H4 (cell line): Measurements from ENCODE around the gene TMEM200B. TPM values are rescaled to one million over a fixed set of nuclear protein-coding genes. Genes with fewer than 3 reads are reported as not detected.
"Not testable (repeated sequence)": the region's sequence is repeated elsewhere in the genome, so short reads cannot be mapped to it uniquely, and the experiment has no call there.

Experiments
- DNase-seq: peaks from one replicate; pipeline ENCODE4 v3.0.0-alpha.2; 2015; ENCODE audit warnings: low spot score
- total RNA-seq: library from RNA; depleted of rRNA; stranded (reverse); fragments of >200 nt; shearing (Covaris generic); gene quantifications from 2 replicates; pipeline ENCODE4 v1.2.3, GENCODE V29; 2014

The TMEM200B gene
- total RNA-seq, 1 experiment from 2014 or later = 0.17 TPM

DNA sequence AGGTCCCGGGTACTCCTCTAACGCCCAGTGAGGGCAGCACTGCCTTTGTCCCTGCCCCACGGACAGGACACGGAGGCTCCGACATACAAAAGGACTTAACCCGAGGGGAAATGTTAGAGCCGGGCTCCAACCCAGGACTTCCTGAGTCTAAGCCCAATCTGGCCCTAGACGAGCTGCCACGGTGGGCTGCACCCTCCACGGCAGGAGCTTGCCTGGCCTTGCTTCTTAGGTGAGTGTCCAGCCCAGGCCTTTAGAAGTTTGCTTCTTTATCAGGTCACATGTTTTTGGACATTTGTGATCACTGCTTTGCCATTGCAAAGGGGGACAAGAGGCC, 11.0 kb upstream of the TMEM200B start:
- DNase-seq = no peak

GRCh38 chr1:29133861-29134694, 10.4 kb upstream of the TMEM200B start:
- DNase-seq = no peak

DNA sequence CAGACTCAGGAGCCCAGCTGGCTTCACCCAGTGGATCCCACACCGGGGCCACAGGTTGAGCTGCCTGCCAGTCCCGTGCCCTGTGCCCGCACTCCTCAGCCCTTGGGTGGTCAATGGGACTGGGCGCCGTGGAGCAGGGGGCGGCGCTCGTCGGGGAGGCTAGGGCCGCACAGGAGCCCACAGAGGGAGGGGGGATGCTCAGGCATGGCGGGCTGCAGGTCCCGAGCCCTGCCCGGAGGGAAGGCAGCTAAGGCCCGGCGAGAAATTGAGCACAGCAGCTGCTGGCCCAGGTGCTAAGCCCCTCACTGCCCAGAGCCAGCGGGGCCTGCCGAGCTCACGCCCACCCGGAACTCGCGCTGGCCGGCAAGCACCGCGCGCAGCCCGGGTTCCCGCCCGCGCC, 7.4 kb upstream of the TMEM200B start:
- DNase-seq = not testable (repeated sequence)

- DNase-seq = no peak
These were observed 6.2 kb upstream of the TMEM200B start for GRCh38 chr1:29129916-29130315.

DNA sequence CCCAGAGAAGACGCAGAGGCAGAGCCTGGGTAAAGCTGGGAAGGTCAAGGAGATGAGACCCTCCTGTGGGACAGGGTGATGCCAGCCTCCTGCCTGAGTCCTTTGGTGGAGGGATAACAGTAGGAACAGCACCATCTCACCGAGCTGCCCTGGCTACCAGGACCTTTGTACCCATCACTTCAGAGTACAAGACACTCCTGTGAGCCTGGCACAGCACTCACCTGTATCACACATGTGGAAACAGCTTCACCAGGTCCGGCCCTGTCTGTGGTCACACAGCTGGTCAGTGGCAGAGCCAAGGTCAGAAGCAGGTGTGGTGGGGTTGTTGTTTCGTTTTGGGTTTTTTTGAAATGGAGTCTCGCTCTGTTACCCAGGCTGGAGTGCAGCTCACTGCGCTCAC, 5.0 kb upstream of the TMEM200B start:
- no peak for DNase-seq

DNA sequence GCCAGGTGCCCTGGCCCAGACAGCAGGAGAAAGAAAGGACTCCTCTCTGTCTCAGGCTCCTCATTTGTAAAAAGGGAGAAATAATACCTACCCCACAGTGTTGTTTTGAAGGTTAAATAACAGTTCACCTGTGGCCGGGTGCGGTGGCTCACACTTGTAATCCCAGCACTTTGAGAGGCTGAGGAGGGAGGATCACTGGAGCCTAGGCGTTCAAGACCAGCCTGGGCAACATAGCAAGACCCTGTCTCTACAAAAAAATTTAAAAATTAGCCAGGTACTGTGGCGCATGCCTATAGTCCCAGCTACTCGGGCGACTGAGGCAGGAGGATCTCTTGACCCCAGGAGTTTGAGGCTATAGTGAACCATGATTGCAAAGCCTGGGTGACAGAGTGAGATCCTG, 2.5 kb upstream of the TMEM200B start:
- DNase-seq = no peak

DNA sequence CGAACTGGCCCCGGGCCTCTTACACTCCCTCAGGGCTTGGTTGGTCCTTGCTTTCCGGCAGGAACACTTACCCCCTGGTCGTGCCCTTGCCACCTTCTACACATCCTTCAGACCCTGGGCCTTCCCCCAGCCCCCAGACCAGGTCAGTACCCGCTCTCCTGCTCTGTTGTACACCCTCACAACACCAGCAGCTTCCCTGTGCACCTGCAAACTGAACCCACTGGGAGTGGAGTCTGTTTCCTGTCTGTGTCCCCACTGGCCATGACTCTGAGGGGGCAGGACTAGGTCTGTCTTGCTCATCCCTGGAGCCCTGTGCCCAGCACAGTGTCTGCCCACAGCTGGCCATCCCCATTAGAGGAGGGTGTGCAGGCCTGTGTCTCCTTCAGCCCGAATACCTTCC, 2.1 kb upstream of the TMEM200B start:
- no peak for DNase-seq

DNA sequence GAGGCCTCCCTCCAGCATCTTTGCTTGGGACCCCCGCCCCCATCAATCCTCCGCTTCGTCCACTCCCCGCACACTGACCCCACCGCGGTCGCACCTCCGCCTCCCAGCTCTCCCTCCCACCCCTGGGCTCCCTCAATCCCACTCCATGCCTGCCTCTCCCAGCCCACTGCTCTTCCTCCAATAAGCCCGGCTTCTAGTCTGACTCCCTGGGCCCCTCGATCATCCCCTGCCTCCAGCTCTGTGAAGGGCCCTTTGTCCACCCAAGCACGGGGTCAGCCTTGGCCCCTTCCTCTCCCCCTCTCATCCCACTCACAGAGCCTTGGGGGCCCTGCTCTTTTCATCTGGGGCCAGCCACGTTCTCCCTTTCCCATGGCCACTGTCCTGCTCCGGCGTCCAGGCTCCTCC, 1.5 kb upstream of the TMEM200B start:
- no peak for DNase-seq

DNA sequence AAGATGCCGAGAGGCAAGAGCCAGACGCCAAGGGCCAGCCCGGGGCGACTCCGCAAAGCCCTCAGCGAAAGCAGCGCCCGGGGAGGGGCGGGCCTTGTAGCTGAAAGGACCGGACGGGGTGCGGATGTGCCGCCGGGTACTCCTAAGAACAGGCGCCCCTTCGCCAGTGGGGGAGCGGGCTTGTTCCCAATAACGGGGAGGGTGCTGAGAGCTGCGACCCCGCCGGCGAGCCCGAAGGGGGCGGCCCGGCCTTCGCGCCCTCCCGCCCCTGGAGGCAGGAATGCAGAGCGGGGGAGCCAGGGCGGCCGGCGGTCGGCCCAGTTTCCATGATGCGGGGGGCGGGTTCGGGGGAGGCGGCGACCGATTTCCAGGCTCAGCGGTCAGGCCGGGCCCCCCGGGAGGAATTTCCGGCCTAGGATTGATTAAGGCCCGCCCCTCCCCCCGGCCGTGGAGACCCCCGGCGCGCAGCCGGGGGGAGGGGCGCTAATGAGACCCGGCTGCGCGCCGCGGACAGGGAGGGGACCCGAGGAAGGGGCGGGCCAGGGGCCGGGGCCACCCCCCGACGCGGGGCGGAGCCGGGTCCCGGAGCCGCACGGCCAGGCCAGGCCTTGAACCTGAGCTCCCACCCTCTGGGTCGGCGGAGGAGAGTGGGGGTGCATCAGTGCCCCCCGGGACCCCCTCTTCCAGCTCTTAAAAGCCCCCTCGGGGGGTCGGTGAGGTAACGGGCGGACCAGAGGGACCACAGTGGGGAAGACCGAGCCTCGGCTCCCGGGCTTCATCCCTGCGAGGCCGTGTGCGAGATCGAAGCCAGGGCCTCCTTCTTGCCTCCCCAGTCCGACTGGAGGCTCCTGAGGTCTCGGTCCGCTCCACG, 898 bp upstream of the TMEM200B start:
- DNase-seq = no peak

DNA sequence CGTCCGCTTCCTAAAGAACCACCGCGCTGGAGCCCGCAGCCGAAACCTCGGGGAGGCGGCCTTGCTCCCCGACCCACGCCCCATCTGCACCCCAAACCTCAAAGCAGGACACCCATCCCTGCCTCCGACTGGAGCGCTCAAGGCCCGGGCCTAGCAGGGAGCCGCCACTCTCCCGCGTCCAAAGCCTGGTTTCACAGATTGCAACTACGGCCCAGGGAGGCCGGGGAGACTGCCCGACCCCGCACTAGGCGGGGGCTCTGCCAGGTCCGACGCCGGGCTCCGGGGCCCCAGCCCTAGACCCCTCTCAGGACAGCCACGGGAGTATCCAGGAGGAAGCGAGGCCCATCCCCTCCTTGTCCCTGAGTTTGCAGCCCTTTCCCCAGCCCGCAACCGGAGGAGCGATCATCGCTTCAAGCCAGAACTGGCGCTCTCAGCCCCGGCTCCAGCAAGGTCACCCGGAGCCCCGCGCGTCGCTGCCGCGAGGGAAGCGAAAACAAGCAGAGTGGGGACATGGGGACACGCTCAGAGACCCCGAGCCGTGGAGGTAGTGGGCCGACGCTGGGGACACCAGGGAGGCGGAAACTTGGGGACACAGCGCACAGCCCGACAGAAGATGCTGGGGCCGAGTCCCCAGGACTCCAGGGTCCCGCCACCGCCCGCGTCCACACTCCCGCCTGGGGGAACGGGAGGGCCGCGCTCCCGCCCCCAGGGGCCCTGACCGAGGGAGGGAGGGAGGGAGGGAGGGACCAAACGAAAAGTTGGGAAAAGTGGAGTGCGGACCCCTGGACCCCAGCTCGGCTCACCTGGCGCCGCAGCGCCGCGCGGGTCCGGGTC, 433 bp downstream of the TMEM200B start:
- no peak for DNase-seq

DNA sequence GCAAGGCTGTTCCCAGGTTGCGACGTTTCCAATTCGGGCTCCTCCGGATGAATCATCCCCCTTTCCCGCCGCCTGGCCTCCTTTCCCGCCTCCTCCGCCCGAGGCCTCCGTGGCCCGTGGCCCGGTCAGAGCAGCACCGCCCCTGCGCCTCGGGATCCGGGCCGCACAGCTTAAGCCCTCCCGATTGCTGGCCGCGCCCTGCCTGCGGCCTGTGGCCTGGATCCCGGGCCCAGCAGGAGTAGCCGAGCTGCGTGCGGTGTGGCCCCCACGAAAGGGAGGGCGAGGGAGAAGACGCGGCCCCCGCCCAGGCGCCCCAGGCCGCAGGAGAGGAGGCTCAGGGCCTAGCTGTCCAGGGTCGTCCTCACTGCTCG, 1.0 kb downstream of the TMEM200B start:
- no peak for DNase-seq

DNA sequence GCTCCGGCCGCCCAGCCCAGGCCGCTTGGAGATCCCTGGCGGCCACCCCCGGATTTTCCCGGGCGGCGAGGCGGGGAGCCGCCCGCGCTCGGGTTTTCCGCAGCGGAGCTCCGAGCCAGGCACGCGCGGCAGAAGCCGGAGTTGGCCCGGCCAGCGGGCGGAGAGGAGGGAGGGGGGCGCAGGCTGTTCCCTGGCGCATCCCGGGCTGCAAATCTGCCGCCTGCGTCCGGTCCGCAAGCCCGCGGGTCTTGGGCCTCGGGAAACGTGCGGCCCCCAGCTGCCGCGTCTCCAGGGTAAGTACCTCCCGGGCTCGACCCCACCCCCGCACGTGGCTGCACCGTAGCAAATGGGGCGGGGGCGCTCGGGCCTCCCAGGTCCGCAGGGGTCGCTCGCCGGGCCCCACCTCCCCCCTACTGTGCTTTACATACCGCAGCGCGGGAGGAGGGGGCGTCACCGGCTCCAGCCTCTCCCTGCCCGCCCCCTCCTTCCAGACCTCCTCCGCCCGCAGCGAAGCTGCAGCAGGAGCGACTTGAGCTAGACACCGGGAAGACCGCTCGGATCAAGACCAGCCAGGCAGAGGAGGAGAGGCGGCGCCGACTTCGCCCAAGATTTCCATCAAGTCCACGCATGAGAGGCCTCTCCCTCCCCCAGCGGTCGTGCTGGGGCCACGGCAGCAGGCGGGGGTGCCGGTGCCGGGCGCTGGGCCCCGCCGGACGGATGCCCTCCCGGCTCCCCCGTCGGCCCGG, 1.6 kb downstream of the TMEM200B start:
- DNase-seq = no peak

DNA sequence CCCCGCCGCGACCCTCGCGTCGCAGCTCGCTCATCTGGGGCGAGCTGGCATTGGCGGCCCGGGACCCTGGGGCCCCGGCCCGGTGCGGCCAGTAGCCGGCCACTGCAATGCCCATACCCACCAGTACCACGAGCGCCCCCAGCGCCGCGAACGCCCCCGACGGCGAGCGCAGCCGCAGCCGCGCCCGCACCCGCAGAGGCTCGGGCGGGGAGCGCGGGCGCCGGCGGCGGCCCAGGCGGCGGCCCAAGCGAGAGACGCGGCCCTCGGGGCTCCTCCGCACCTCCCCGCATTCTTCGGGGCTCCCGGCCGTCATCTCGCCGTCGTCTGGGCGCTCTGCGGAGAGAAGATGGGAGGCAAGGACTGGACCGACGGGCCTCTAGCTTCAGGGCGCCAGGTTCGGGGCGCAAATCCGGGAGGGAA, 2.2 kb downstream of the TMEM200B start:
- no peak for DNase-seq

DNA sequence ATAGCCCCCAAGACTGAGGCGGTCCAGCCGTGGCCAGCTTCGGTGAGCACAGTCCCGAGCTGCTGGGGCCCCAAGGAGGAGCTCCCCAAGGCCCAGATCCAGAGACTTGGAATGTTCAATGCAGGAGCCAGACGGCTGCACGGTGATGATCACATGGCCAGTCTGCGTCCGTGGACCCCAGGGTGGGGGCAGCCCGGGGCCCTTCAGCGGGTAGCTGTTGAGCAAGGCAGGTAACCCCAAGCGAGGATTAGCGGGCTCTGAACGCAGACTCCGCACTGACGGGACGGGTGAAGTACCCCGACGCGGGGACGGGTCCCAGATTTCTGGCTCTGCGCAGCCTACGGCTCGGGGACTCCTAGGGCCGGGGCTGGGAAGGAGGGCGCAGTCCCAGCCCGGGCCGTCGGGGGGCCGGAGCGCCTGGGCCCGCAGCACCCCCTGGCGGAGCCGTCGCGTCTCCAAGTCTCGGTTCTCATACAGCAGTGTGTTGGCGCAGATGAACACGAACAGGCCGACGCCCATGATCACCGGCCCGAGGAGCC, 2.7 kb downstream of the TMEM200B start:
- DNase-seq = no peak

GRCh38 chr1:29120367-29120766, 3.3 kb downstream of the TMEM200B start:
- no peak for DNase-seq

DNA sequence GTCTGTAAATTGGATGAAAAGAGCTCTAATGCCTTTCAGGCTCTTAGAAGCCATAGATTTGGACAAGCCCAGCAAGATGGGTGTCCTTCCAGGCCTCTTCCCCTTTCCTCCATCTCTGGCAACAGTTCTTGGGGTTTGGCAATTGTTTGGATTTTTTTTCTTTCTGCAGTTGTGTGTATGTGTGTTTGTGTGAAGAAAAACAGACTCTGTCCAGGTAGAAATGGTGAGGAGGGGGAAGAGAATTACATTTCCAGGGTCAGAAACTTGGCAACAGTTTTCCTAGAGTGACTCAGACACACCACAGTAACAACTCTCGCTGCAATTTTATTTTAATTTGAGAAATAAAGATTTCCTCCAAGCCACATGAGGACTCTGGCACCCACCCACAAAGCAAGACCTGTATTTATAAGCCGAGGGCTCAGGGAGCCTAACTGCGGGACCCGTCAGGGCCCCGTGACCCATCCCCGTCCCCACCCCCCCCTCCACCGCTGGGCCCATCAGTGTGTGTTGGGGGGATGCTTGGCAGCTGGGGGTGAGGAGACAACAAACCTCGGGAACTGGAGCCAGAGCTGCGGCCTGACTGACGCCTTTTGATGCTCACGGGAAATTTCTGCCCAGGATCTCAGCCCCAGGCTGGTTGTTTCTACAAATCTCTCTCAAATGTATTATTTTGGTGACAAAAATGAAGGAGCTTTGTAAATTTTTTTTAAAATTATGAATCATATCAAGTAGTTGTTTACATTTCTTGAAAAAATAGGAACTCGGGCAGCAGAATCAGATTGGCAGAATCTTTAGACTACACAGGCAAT, 4.4 kb downstream of the TMEM200B start:
- DNase-seq = no peak

DNA sequence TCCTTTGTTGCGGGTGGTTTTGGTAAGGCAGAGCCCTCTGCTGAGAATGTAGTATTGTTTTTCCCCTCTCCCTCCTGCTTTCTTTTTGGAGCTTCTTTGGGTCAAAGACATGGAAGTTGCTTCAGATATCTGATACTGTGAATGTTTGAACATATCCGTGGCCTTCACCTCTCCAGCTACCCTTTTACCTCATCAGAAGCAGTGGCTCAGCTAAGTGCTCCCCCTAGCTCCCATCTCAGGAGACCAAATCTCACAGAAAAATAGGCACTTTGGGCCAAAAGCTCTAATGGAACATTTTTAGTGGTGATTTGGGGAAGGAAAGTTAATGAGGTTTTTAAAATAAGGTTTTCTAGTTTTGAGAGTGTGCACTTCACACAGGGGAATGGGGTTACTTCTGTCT, 6.3 kb downstream of the TMEM200B start:
- DNase-seq = no peak

DNA sequence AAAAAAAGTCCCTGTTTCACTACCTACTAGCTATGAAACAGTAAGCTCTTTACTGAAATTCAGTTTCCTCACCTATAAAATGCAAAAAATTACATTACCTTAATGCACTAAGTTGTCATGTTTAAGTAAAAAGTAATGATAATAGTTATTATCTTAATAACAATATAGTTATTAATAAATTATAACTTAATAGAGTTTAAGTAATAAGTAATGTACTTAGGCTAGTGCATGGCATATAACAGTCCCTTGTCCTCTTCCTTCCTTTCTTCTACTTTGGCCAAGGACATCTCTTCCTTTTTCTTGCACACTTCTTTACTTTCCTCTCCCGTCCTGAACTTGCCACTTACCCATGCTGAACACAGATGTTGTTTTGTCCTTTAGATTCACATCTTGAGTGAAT, 9.0 kb downstream of the TMEM200B start:
- DNase-seq = no peak

GRCh38 chr1:29113413-29114117, 10.1 kb downstream of the TMEM200B start:
- no peak for DNase-seq
